ENCODE data around the gene IDS. TPM values are rescaled to one million over a fixed set of nuclear protein-coding genes. Genes with fewer than 3 reads are reported as not detected.
"Not testable (repeated sequence)": the region's sequence is repeated elsewhere in the genome, so short reads cannot be mapped to it uniquely, and the experiment has no call there.

The IDS gene
- total RNA-seq (35.2 and 42.2 TPM in 2 replicates), polyA plus RNA-seq (42.9 and 44.0 TPM in 2 replicates), polyA minus RNA-seq (56.8 and 73.5 TPM in 2 replicates), Bru-seq, nascent RNA (percentile 71 among the genes with signal in this experiment), BruChase-seq, experiment 1, labeled RNA remaining after a 6-hour chase (percentile 98 among the genes with signal in this experiment), BruChase-seq, experiment 2, labeled RNA remaining after a 2-hour chase (percentile 94 among the genes with signal in this experiment)
- 41.1 and 42.8 TPM in 2 replicates for polyA plus RNA-seq (2011; cell fraction: cytosol; rRNA removed)
- polyA plus RNA-seq (2011; cell fraction: nucleus; rRNA removed), result 44.1 and 46.1 TPM in 2 replicates
- 39.4 and 43.7 TPM in 2 replicates for polyA plus RNA-seq (2012)
- 4.5 TPM for polyA minus RNA-seq (2011; cell fraction: cytosol; rRNA and poly(A)+ RNA removed)
- 27.7 and 31.7 TPM in 2 replicates for polyA minus RNA-seq (2011; cell fraction: nucleus; rRNA and poly(A)+ RNA removed)
- long read RNA-seq, full-length matches to known transcripts, result 64 of 83 reads
- long read RNA-seq, partial matches to known transcripts, result 1 of 83 reads
- long read RNA-seq, other reads (novel, unspliced or antisense), result 18 of 83 reads

- ChIA-PET POLR2A (interaction anchor here (2.2 kb wide), 1 partner anchor 35 kb away, joined by 15 read pairs; the partner anchor contains the start of gene EOLA1), CTCF (interaction anchor here (1.0 to 1.6 kb wide), 4 partner anchors 13 to 36 kb away, joined by 3 to 5 read pairs (median 4); no protein-coding TSS in a partner anchor)
- no TSS peak for BruUV-seq (replicated peaks)
- peak; percentile 91 for TF ChIP-seq POLR2A (IDR thresholded peaks at IDR 0.05; ENCODE audit: low read depth, low read length)
- no peak for TF ChIP-seq CTCF (IDR thresholded peaks at IDR 0.05; ENCODE audit: extremely low read depth in 1 of 2, insufficient read depth in 1 of 2, low read depth in 1 of 2, low read length in 2 of 2)
- TF ChIP-seq MYC (IDR thresholded peaks at IDR 0.05; ENCODE audit: low read depth, low read length), result no peak
- no peak for TF ChIP-seq FOS (IDR thresholded peaks at IDR 0.05; ENCODE audit: borderline replicate concordance, insufficient read depth, low read length)
- TF ChIP-seq GATA2 (IDR thresholded peaks at IDR 0.05; ENCODE audit: insufficient read depth, insufficient read length, low read depth, low read length), result no peak
- TF ChIP-seq POLR2AphosphoS5 (IDR thresholded peaks at IDR 0.05; ENCODE audit: insufficient read depth, low read depth, low read length), result peak; percentile 89
- TF ChIP-seq MAX (IDR thresholded peaks at IDR 0.05; ENCODE audit: insufficient read depth, insufficient read length), result no peak
- TF ChIP-seq EZH2 (IDR thresholded peaks at IDR 0.05; ENCODE audit: borderline replicate concordance, low read depth, low read length, severe bottlenecking), result no peak
- TF ChIP-seq JUN (IDR thresholded peaks at IDR 0.05; ENCODE audit: borderline replicate concordance, insufficient read depth, insufficient read length, low read depth), result no peak
- Histone ChIP-seq H3K9me3 (replicated peaks; ENCODE audit: control insufficient read depth, insufficient read depth, low read length) (no peaks in the 10 kb centered on the region), H3K4me1 (ENCODE audit: control insufficient read depth, extremely low read depth, insufficient read depth, low read length) (peaks cover 17% of the 10 kb centered on the region), H4K20me1 (replicated peaks; ENCODE audit: control insufficient read depth, extremely low read depth, insufficient read depth, low read length) (no peaks in the 10 kb centered on the region), H3K4me3 (replicated peaks in 1 of 3; ENCODE audit: insufficient read depth in 1 of 3, low read depth in 1 of 3, low read length in 3 of 3) (peak within 1 kb of the TSS in 2 of 3 experiments; percentile 41 to 63), H3K27ac (ENCODE audit: insufficient read depth, low read depth, low read length) (peak within 1 kb of the TSS; percentile 44), H3K9ac (replicated peaks; ENCODE audit: extremely low read depth, insufficient read depth, low read length) (peak within 1 kb of the TSS; percentile 66), H2AFZ (ENCODE audit: low read depth, low read length) (no peak within 1 kb of the TSS), H3K9me1 (replicated peaks; ENCODE audit: control insufficient read depth, extremely low read depth, insufficient read depth, low read length) (no peaks in the 10 kb centered on the region), H3K27me3 (ENCODE audit: control insufficient read depth in 2 of 2, insufficient read depth in 2 of 2, low read length in 2 of 2) (peaks cover 0 to 2% of the 10 kb centered on the region in 2 experiments), H3K36me3 (ENCODE audit: control insufficient read depth in 2 of 2, extremely low read depth in 1 of 2, insufficient read depth in 2 of 2, low read length in 2 of 2) (peaks cover 0 to 5% of the 10 kb centered on the region in 2 experiments), H3K79me2 (ENCODE audit: control insufficient read depth, insufficient read depth, low read length) (peaks cover 6% of the 10 kb centered on the region), H3K4me2 (ENCODE audit: insufficient read depth, low read length) (peak within 1 kb of the TSS; percentile 61)
- DNase-seq (ENCODE audit: low read depth, low spot score) (peak; percentile 83), FAIRE-seq (peak; percentile 94)
- dilution Hi-C loops (cut with MboI; ENCODE audit: extremely low pct_ligation_motif_present, low sequenced_read_pairs), result no loop called here
- intact Hi-C loops (cut with micrococcal nuclease), result loop anchor here (2.0 to 10.0 kb wide), 4 partner anchors 14 to 430 kb away; partner anchors contain the start of gene EOLA2
These were observed at the start of gene IDS for GRCh38 chrX:149504915-149505651. TSS of gene IDS (minus strand) at chrX:149505306. CDS start at chrX:149505137, 169 bp downstream.

GRCh38 chrX:149551939-149552248, 46.8 kb upstream of the IDS start:
- intact Hi-C loops (cut with micrococcal nuclease); H3K36me3 ChIP-seq (ENCODE audit: control insufficient read depth in 2 of 2, extremely low read depth in 1 of 2, insufficient read depth in 2 of 2, low read length in 2 of 2); H3K4me2 ChIP-seq (ENCODE audit: insufficient read depth, low read length); H3K79me2 ChIP-seq (ENCODE audit: control insufficient read depth, insufficient read depth, low read length); H3K9ac ChIP-seq (replicated peaks; ENCODE audit: extremely low read depth, insufficient read depth, low read length); H2AFZ ChIP-seq (ENCODE audit: low read depth, low read length); H3K27ac ChIP-seq (ENCODE audit: insufficient read depth, low read depth, low read length); H3K4me1 ChIP-seq (ENCODE audit: control insufficient read depth, extremely low read depth, insufficient read depth, low read length); H4K20me1 ChIP-seq (replicated peaks; ENCODE audit: control insufficient read depth, extremely low read depth, insufficient read depth, low read length); H3K9me3 ChIP-seq (replicated peaks; ENCODE audit: control insufficient read depth, insufficient read depth, low read length); POLR2A ChIA-PET; CTCF ChIA-PET; dilution Hi-C loops (cut with MboI; ENCODE audit: extremely low pct_ligation_motif_present, low sequenced_read_pairs); H3K4me3 ChIP-seq (replicated peaks in 1 of 3; ENCODE audit: insufficient read depth in 1 of 3, low read depth in 1 of 3, low read length in 3 of 3); H3K27me3 ChIP-seq (ENCODE audit: control insufficient read depth in 2 of 2, insufficient read depth in 2 of 2, low read length in 2 of 2); DNase-seq (ENCODE audit: low read depth, low spot score); H3K9me1 ChIP-seq (replicated peaks; ENCODE audit: control insufficient read depth, extremely low read depth, insufficient read depth, low read length); BruUV-seq (replicated peaks): not testable (repeated sequence)
- peak; percentile 85 for FAIRE-seq

Data from endothelial cell of umbilical vein (primary cell).